ENCODE results near the gene B9D1. TPM values are rescaled to one million over a fixed set of nuclear protein-coding genes. Genes with fewer than 3 reads are reported as not detected.

B9D1 gene, protein sequence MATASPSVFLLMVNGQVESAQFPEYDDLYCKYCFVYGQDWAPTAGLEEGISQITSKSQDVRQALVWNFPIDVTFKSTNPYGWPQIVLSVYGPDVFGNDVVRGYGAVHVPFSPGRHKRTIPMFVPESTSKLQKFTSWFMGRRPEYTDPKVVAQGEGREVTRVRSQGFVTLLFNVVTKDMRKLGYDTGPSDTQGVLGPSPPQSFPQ
- 15.9 TPM for total RNA-seq (ENCODE audit: insufficient read depth, low replicate concordance)

DNA sequence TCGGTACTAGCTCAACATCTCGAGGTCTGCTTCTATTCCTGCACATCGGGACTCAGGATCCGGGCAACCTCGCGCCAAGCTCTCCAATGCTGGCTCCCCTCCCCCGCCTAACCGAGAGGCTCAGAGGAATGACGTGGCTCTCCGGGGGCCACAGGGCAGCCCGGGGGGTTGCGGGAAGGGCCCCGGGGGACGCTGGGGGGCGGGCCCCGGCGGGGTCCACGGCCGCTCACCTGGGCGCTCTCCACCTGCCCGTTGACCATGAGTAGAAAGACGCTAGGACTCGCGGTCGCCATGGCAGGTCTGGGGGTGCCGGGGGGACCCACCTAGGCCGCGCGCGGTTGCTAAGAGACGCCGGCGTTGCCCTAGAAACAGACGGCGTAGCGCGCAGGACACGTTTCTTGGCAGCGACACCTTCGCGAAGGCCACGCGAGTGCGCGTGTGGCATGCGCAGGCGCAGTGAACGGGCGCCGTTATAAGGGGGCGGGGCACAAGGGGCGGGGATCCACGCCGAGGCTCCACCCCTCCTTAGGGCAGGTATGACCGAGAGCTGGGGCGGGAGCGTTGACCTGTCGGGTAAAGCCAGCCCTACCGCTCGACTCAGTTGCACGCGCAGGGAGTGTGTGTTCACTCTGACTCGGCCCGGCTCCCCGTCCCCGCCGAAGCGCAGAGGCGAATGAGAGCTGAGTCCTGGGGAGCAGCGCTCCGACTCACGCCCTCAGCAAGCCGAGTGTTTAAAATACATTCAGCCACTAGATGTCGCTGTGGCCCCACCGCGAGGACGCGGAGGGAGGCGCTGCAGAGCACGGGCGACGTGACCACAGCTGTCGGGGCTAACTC is at the start of gene B9D1:
Gene B9D1 (minus strand): TSS at position 447 of the 837 bp plus-strand sequence. CDS start 154 bp downstream, at position 293.
- DNase-seq (ENCODE audit: low spot score), result peak; percentile 96

DNA sequence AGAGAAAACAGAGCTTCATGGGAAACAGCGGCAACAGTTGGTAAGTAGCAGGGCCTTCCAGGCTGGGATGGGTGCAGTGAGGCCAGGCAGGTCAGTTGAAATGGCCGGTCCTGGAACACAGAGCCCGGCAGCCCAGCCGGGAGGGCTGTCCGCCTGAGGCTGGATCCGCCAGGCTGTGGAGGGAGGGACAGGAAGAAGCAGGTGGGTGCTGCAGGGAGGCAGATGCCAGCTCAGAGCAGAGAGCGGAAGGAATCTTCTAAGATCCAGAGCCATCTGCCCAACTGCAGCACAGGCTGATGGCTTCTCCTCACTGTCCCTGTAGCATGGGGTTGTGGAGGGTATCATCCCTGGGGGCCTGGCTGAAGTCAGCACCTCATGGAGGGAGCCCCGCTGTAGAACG is 49.1 kb upstream of the B9D1 start:
- no peak for DNase-seq (ENCODE audit: low spot score)

- DNase-seq (ENCODE audit: low spot score), result peak; percentile 90
Measured at GRCh38 chr17:19410875-19411620, 48.5 kb upstream of the B9D1 start, which contains the start of gene RNF112. TSS of gene RNF112 (plus strand) at chr17:19411232. CDS start at chr17:19411409, 177 bp downstream.

DNA sequence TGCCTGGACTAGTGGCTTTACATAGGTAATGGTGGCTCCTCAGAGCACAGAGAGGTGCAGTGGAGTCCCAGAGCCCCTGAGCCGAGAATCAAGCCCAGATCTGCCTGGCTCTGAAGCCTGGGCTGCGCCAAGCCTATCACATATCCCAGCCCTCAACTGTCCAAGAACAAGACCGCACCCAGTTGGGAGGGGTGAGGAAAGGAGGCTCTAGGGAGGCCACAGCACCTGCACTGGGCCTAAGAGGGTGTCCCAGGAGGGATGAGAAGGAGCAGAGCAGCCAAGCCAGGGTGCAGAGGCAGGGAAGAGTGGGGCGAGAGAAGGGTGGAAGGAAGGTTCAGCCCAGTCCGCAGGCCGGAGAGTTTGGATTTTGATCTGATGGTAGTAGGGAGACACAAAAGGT is 47.6 kb upstream of the B9D1 start:
- no peak for DNase-seq (ENCODE audit: low spot score)

DNA sequence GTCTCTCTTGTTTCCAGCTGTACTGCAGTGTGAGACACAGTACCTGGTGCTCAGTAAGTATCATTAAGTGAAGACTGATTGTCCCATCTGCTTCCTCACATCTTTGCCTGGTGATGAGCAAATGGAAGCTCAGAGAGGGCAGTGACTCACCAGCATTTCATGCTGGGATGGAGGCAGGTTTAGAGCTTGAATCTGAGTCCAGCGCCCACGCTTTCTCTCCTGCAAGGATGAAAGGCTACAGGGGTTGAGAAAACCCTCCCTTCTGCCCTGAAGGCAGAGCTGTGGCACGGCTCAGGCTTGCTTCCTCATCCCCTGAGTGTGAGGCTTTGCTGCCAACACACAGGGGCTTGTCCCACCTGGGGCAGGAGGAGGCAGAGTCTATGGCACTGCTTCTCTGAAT is 47.0 kb upstream of the B9D1 start:
- DNase-seq (ENCODE audit: low spot score), result peak; percentile 69

DNA sequence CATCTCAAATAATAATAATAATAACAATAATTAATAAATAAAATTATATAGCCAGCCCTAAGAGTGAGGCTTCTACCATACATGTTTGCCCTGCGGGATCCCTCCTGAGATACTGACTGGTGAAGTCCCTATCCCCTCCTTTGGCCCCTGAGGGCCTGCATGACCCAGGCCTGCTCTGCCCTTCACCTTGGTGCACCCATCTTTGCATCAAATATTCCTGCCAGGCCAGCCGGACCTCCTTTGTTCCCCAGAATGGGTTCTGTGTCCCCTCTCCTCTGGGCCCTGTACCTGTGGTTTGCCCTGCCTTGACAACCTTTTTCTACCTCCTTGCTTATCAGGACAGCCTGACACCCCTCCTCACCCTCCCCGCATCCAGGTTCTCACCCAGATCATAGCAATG is 46.5 kb upstream of the B9D1 start:
- DNase-seq (ENCODE audit: low spot score), result no peak

- DNase-seq (ENCODE audit: low spot score), result peak; percentile 92
Measured at GRCh38 chr17:19408346-19408710, 45.8 kb upstream of the B9D1 start.

DNA sequence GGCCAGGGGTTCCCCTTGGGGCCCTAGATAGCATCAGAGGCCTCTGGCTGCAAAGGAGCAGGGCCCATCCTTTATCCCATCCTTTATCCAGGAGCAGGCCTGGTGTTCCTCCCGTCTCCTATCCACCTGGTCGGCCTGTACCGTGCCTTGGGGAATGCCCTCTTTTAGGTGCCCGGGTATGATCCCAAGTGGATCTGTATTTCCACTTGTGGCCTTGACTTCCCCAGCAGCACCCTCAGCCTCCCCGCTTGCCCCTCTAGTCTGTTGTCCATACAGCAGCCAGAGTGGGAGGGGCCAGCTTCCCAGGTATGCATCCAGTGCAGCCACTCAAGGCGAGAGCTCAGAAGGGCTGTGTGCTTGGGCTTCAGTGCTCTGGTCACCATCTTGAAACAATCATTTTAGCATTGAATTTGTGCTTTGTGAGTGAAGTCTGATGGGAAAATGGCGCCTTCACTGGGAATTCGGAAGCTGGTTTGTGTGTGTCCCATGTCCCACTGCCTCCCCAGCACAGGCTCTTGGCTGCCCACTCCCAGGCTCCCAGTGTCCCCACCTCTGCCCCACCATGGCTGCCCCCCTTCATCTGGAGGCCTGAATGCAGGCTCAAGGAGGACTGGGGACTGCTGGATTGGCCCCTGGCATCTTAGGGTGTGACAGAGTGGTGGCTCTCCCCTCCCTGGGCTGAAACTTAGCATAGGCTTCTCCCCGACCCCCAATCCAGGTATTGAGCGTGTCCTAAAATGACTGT is 45.2 kb upstream of the B9D1 start:
- DNase-seq (ENCODE audit: low spot score), result no peak

- no peak for DNase-seq (ENCODE audit: low spot score)
Measured at GRCh38 chr17:19405114-19405513, 42.6 kb upstream of the B9D1 start.

- no peak for DNase-seq (ENCODE audit: low spot score)
Measured at GRCh38 chr17:19404264-19404663, 41.7 kb upstream of the B9D1 start.

- DNase-seq (ENCODE audit: low spot score), result no peak
Measured at GRCh38 chr17:19403021-19403420, 40.5 kb upstream of the B9D1 start.

GRCh38 chr17:19402171-19402570 is 39.6 kb upstream of the B9D1 start:
- DNase-seq (ENCODE audit: low spot score), result peak; percentile 93

- DNase-seq (ENCODE audit: low spot score), result no peak
Measured at GRCh38 chr17:19401321-19402010, 38.9 kb upstream of the B9D1 start.

GRCh38 chr17:19399750-19400450 is 37.4 kb upstream of the B9D1 start:
- DNase-seq (ENCODE audit: low spot score), result no peak

DNA sequence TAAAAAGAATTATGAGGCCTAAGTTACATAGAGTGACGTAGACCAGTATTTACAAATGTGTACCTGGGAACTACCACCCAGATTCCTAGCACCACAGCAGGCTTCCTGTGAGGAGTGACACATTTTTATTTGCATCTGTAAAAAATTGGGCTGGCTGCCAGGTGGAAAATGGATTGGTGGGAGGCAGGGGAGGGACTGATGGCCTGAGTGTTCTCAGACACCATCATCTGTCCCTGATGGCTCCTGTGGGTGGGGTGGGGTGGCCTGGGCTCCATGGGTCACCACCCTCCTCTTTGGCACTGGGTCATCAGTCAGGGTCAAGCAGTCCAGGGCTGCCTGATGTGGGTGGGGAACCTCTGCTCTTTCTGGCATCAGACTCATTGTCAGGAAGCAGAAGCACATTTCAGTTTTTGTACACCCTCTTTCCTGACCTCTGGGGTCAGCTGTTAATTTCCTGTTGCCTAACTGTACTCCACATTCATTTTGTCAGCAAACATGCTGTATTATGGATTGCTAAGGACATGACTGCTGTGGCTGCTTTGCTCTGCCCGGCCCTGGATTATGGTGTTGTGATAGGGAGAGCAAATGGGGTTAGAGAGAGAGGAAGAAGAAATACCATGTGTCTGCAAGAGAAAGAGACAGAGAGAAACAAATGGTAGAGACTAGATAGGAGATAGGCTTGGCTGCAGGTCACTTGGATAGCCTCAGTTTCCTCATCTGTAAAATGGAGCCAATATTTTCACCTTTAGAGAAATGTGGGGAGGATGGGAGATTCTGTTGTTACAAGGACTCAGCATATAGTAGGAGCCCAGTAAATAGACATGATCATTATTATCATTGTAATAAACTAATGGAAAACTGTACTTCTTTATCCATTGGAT is 36.0 kb upstream of the B9D1 start:
- peak; percentile 75 for DNase-seq (ENCODE audit: low spot score)

- no peak for DNase-seq (ENCODE audit: low spot score)
Measured at GRCh38 chr17:19397556-19398041, 35.1 kb upstream of the B9D1 start.

GRCh38 chr17:19392303-19392702 is 29.8 kb upstream of the B9D1 start:
- no peak for DNase-seq (ENCODE audit: low spot score)

DNA sequence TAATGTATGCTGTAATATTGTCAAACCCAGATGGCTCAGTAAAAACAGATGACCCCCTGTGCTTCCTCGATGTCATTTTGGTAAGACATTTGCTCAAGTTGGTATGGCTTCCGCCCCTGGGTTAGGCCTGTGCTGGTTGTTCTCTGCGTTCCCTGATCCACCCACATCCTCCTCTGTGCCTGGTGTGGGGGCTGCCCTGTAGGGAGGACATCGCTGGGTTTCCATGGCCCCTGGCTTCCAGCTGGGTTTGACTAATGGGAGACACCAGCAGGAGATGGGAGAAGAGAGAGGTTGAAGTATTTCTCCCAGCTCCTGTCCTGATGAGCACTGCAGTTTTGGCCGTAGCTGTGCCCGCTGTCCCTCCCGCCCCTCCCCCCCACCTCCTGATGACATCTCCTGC is 28.9 kb upstream of the B9D1 start:
- DNase-seq (ENCODE audit: low spot score), result no peak

GRCh38 chr17:19390951-19391350 is 28.4 kb upstream of the B9D1 start:
- DNase-seq (ENCODE audit: low spot score), result no peak
